HG03159 (cell line): ENCODE data around the gene CREBL2.
"Not testable (repeated sequence)": the region's sequence is repeated elsewhere in the genome, so short reads cannot be mapped to it uniquely, and the experiment has no call there.

Experiments
- ATAC-seq: cut with Tn5 transposase; IDR thresholded peaks from one replicate; pipeline ENCODE4 v1.9.1; 2021; ENCODE audit warnings: mild to moderate bottlenecking, moderate library complexity; ENCODE audit not compliant: unreplicated experiment

Gene CREBL2, protein sequence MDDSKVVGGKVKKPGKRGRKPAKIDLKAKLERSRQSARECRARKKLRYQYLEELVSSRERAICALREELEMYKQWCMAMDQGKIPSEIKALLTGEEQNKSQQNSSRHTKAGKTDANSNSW

DNA sequence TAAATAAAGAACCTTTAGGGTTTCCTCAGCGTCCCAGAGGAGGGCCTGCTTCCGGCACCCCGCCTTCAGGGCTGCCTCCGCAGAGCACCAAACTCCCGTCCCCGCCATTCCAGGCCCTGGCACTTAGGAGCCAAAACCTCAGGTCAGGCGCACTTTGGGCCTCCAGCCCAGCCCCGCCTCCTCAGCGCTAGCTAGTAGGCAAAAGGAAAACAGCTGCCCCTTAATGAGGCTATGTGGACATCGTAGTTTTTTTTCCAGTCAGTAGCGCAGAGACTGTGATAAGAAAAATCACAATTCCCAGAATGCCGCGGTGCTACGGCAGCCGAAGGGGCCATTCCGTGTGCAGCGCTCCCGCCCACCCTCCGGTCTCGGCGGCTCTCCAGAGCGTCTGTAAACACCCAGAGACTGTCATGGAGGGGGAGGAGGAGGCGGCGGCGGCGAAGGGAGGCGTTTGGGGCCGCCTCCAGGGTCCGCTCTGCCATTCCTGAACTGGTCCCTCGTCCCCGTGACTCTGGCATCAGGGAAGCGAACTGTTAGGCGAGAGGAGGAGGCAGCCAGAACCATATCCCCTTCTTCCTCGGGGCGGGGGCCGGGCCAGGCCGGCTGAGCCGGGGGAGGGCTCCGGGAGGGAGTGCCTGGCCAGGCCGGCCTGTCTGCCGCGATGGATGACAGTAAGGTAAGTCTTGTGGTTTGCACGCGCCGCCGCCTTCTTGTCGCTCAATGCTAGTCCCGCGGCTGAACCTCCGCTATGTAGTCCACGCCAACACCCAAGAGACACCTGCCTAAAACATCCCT is at the start of gene CREBL2:
Gene CREBL2 (plus strand): TSS at position 365 of the 795 bp plus-strand sequence. CDS start 297 bp downstream, at position 662.
- peak; percentile 72 for ATAC-seq

GRCh38 chr12:12562016-12562483 is 49.6 kb upstream of the CREBL2 start:
- no peak for ATAC-seq

GRCh38 chr12:12562585-12563261 is 49.0 kb upstream of the CREBL2 start, which contains the start of gene DUSP16:
Gene DUSP16 (minus strand): TSS chr12:12562863. CDS start chr12:12521098, 41,765 bp downstream.
- peak; percentile 63 for ATAC-seq

- ATAC-seq = no peak
These were observed 48.3 kb upstream of the CREBL2 start for GRCh38 chr12:12563290-12563928.

GRCh38 chr12:12564911-12565310 is 46.8 kb upstream of the CREBL2 start:
- no peak for ATAC-seq

GRCh38 chr12:12565971-12566370 is 45.7 kb upstream of the CREBL2 start:
- not testable (repeated sequence) for ATAC-seq

DNA sequence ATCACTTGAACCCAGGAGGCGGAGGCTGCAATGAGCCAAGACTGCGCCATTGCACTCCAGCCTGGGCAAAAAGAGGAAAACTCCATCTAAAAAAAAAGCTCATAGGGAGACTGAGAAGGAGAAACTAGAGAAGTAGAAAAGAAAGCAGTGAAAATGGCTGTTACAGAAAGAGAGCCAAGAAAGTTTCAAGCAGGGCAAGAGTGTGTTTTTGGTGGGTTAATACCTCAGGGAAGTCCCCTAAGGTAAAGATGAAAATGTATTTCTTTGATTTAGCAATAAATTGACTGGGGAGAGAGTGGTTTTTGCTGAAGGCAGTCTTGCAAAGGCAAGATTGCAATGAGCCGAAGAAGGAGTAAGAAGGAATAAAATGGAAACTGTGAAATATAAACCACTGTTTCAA is 39.0 kb upstream of the CREBL2 start:
- ATAC-seq = no peak

DNA sequence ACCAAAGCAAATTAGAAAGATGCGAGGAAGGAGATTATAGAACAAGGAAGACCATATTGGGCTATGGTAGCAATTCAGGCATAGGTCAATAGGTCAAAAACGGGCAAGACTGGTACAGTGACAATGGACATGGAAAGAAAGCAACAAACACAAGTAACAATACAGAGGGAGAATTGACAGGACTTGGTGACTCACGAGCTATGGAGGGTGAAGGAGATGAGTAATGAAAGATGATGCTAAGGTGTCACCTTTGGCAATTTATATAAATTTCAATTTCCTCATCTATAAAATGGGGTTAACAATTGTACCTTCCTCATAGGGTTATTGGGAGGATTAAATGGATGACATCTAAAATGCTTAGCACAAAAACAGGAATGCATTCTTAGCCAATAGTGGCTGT is 33.9 kb upstream of the CREBL2 start:
- ATAC-seq = no peak

DNA sequence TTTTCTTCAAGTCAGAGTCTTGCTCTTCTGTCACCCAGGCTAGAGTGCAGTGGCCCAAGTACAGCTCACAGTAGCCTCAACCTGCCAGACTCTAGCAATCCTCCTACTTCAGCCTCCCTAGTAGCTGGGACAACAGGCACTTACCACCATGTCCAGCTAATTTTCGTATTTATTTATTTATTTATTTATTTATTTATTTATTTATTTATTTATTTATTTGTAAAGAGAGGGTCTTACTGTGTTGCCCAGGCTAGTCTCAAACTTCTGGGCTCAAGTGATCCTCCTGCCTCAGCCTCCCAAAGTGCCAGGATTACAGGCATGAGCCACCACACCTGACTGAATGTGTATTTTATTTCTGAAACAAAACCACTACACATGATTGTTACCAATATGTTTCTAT is 31.0 kb upstream of the CREBL2 start:
- ATAC-seq = not testable (repeated sequence)

GRCh38 chr12:12582193-12582881 is 29.3 kb upstream of the CREBL2 start:
- peak; percentile 41 for ATAC-seq

DNA sequence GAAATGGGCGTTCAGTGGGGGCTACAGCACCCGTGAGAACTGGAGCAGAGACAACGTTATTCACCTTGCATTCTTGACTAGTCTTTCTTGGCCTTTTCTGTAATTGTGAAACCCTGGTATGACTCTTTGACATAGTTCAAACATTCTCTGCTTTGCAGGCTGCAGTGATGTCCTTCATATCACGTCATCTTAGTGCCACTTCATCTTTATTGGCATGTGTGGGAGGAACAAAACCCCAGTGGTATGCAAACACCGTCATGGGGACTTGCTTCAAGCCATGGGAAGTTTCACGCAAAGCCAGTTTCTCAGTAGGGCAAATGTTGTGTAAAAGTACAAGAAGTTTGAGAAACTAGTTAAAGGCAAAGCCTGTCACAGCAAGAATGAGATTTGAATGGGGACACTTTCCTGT is 28.8 kb upstream of the CREBL2 start:
- ATAC-seq = peak; percentile 87

DNA sequence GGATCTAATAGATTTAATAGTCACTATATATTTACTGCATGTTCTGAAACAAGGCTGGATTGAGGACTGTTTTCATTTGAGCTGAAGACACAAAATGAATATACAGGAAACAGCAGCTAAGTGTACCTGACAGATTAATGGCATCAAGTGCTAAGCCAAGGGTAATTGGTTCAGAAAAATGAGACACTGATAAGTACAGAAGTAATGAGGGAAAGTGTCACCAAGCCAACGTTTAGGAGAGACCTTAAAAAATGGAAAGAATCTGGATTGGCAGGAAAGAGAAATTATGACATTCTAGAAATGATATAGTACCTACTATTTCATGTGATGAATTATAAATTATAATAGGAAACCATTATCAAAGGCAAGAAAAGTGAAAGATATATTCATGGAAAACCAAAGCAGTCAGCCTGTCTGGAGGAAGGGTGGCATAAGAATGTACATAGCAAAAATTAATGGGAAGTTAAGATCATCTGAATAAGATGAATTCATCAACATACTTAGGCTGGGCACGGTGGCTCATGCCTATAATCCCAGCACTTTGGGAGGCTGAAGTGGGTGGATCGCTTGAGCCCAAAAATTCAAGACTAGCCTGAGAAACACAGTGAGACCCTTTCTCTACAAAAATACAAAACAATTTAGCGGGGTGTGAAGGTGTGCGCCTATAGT is 28.0 kb upstream of the CREBL2 start:
- no peak for ATAC-seq

- no peak for ATAC-seq
These were observed 26.4 kb upstream of the CREBL2 start for GRCh38 chr12:12585115-12585863.

GRCh38 chr12:12586879-12587675 is 24.6 kb upstream of the CREBL2 start:
- ATAC-seq = no peak

GRCh38 chr12:12587878-12588277 is 23.8 kb upstream of the CREBL2 start:
- no peak for ATAC-seq

DNA sequence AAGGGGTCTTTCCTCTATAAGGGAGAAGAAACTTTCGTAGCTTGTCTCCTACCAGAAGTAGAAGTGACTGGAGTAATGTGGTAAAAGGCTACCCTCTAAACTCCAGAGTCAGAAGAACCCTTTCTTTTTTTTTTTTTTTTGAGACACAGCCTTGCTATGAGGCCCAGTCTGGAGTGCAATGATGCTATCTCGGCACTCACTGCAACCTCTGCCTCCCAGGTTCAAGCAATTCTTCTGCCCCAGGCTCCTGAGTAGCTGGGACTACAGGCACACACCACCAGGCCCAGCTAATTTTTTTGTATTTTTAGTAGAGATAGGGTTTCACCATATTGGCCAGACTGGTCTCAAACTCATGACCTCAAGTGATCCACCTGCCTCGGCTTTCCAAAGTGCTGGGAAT is 23.2 kb upstream of the CREBL2 start:
- not testable (repeated sequence) for ATAC-seq

DNA sequence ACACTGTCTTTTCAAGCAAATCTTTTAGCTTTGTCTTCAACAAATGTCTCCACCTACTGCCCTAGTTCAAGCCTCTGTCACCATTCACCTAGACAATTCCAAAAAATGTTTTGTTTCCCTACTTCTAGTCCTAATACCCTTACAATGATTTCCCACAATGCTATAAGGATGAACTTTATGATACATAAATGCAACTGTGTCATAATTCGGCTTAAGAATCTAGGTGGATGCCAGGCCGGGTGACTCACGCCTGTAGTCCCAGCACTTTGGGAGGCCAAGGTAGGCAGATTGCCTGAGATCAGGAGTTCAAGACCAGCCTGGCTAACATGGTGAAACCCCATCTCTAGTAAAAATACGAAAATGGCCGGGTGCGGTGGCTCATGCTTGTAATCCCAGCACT is 20.7 kb upstream of the CREBL2 start:
- ATAC-seq = no peak

DNA sequence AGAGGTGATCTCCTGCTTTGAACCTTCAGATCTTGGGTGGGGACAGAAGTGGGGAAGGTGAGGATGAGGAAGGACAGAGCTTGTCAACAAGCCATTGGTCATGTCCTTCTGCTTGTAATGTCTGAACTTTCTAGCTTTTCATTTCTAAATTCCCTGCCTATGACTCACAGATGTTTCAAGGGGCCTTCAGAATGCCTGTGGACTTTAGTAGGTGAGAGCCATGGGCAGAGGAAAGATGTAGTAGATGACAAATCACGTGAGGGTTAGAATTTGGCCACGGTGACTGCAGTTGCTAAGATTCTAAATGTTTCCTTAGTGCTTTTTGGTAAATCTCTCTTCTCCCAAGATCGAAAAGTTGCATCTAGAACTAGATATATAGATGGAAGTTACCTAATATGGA is 18.7 kb upstream of the CREBL2 start:
- ATAC-seq = no peak

GRCh38 chr12:12595929-12596328 is 15.7 kb upstream of the CREBL2 start:
- not testable (repeated sequence) for ATAC-seq
